B cell (primary cell): ENCODE measurements around the gene TEPSIN. TPM values are rescaled to one million over a fixed set of nuclear protein-coding genes. Genes with fewer than 3 reads are reported as not detected.

ENCODE experiments used
- ATAC-seq: fragments of 200-7000 bp; cut with Tn5 transposase; one replicate; pipeline ENCODE4 v1.10.0; 2021; ENCODE audit warnings: low read depth, mild to moderate bottlenecking, moderate number of reproducible peaks, moderate library complexity
- CTCF ChIA-PET: fragments of 350-600 bp; sonication (Branson Sonifier 250); formaldehyde crosslinking; loops from one replicate; lab custom pipeline; 2021; ENCODE audit warnings: antibody characterized with exemption, inconsistent platforms; lab: Charles Lee
- POLR2A ChIA-PET: fragments of 350-600 bp; sonication (Branson Sonifier 250); formaldehyde crosslinking; loops from one replicate; lab custom pipeline; 2021; ENCODE audit warnings: antibody characterized with exemption; lab: Charles Lee
- DNase-seq: peaks from one replicate; pipeline ENCODE4 v3.0.0; 2013
- H2AFZ ChIP-seq: 2 replicates; pipeline ENCODE4 v1.6.1; 2012; ENCODE audit warnings: mild to moderate bottlenecking, low read depth, low read length; ENCODE audit not compliant: insufficient read depth, poor library complexity, severe bottlenecking
- H3K27ac ChIP-seq, 2 donors: 1 replicate in 1 of 2; 2 replicates in 1 of 2; pipeline ENCODE4 v1.5.1; 2012 to 2013; ENCODE audit warnings: low read length in 2 of 2, mild to moderate bottlenecking in 2 of 2, moderate library complexity in 1 of 2
- H3K27me3 ChIP-seq, 4 experiments: fragments of 200-600 bp in 1 of 4; sonication (generic) in 1 of 4; replicated peaks in 1 of 4; 1 replicate in 2 of 4; 2 replicates in 2 of 4; pipeline versions ENCODE4 v1.6.1 to v1.7.0; 2013 to 2016; ENCODE audit warnings: low read length in 3 of 4, mild to moderate bottlenecking in 2 of 4, mixed read lengths in 1 of 4, moderate library complexity in 1 of 4; ENCODE audit not compliant: insufficient read depth in 4 of 4, control insufficient read depth in 3 of 4; ENCODE audit errors: control extremely low read depth in 1 of 4
- H3K36me3 ChIP-seq, 2 experiments: replicated peaks in 1 of 2; 1 replicate in 1 of 2; 2 replicates in 1 of 2; pipeline versions ENCODE4 v1.6.1 to v1.7.1; 2013; ENCODE audit warnings: low read length in 1 of 2; ENCODE audit not compliant: insufficient read depth in 2 of 2, control insufficient read depth in 1 of 2; ENCODE audit errors: control extremely low read depth in 1 of 2, extremely low read depth in 1 of 2
- H3K4me1 ChIP-seq, 2 donors: fragments of 200-600 bp in 1 of 2; sonication (generic) in 1 of 2; 1 replicate in 1 of 2; 2 replicates in 1 of 2; pipeline versions ENCODE4 v1.5.1 to v1.6.1; 2013 to 2017; ENCODE audit warnings: low read length in 2 of 2; ENCODE audit not compliant: control insufficient read depth in 2 of 2, insufficient read depth in 2 of 2
- H3K4me2 ChIP-seq: replicated peaks from 2 replicates; pipeline ENCODE3; 2012; ENCODE audit warnings: mild to moderate bottlenecking, low read depth, low read length; ENCODE audit not compliant: poor library complexity, severe bottlenecking
- H3K4me3 ChIP-seq, 5 experiments: fragments of 200-600 bp in 1 of 5; sonication (generic) in 1 of 5; 1 replicate in 3 of 5; 2 replicates in 2 of 5; pipeline versions ENCODE4 v1.5.1 to v1.7.0; 2011 to 2016; ENCODE audit warnings: low read length in 4 of 5, mild to moderate bottlenecking in 4 of 5, low read depth in 2 of 5, control low read depth in 1 of 5, moderate library complexity in 1 of 5; ENCODE audit not compliant: insufficient read depth in 1 of 5; ENCODE audit errors: control extremely low read depth in 1 of 5, extremely low read depth in 1 of 5
- H3K79me2 ChIP-seq: fragments of 200-600 bp; sonication (generic); one replicate; pipeline ENCODE4 v1.6.0; 2016; ENCODE audit warnings: low read length; ENCODE audit not compliant: control insufficient read depth, insufficient read depth
- H3K9ac ChIP-seq: fragments of 200-600 bp; sonication (generic); 2 replicates; pipeline ENCODE4 v1.6.1; 2017; ENCODE audit warnings: mild to moderate bottlenecking, low read length, moderate library complexity
- H3K9me3 ChIP-seq, 3 donors: one replicate each; pipeline versions ENCODE4 v1.6.1 to v1.7.1; 2013; ENCODE audit warnings: low read length in 2 of 3; ENCODE audit not compliant: control insufficient read depth in 2 of 3, insufficient read depth in 1 of 3; ENCODE audit errors: control extremely low read depth in 1 of 3
- H4K20me1 ChIP-seq: 2 replicates; pipeline ENCODE4 v1.6.0; 2012; ENCODE audit warnings: mild to moderate bottlenecking, low read length; ENCODE audit not compliant: insufficient read depth, control insufficient read depth, poor library complexity, severe bottlenecking
- H3K27ac Mint-ChIP-seq: one replicate; pipeline ENCODE4 v1.8.0; 2021; ENCODE audit warnings: mixed read lengths
- H3K27me3 Mint-ChIP-seq: one replicate; pipeline ENCODE4 v1.8.0; 2021; ENCODE audit warnings: mixed read lengths
- H3K4me1 Mint-ChIP-seq: one replicate; pipeline ENCODE4 v1.8.0; 2021; ENCODE audit warnings: mixed read lengths
- H3K4me3 Mint-ChIP-seq: one replicate; pipeline ENCODE4 v1.8.0; 2021; ENCODE audit warnings: mixed read lengths
- H3K9me3 Mint-ChIP-seq: one replicate; pipeline ENCODE4 v1.8.0; 2022; ENCODE audit warnings: mixed read lengths; ENCODE audit not compliant: insufficient read depth
- EZH2 ChIP-seq: IDR thresholded peaks from 2 replicates; pipeline ENCODE4 v1.6.1; 2012; ENCODE audit warnings: borderline replicate concordance, low read depth, mild to moderate bottlenecking, moderate library complexity, low read length; ENCODE audit not compliant: insufficient read depth, poor library complexity, severe bottlenecking
- WGBS: methylation state at CpG from one replicate; pipeline ENCODE4 v1.1.5; 2013; ENCODE audit warnings: missing lambda C conversion rate; ENCODE audit not compliant: insufficient coverage; 5-methylcytosine and 5-hydroxymethylcytosine counted together
- intact Hi-C: fragments of 100-400 bp; cut with micrococcal nuclease; formaldehyde crosslinking; loops from one replicate; pipeline ENCODE4 v1.10.0; 2022
- polyA plus RNA-seq: library from polyadenylated mRNA; depleted of rRNA; stranded (reverse); fragments of >200 nt; gene quantifications from 2 replicates; pipeline ENCODE4 v1.2.3, GENCODE V29; 2012
- total RNA-seq, 2 donors: library from RNA; stranded (reverse); fragments of 120-200 nt in 1 of 2; gene quantifications; 1 replicate in 1 of 2; 2 replicates in 1 of 2; pipeline versions ENCODE4 v1.2.3 to v1.2.4, GENCODE V29; 2013 to 2022
- TF ChIP-seq, protein P1 (sequence below): fragments of 200-600 bp; IDR thresholded peaks from one replicate; pipeline ENCODE4 v1.8.0; 2022; ENCODE audit warnings: antibody characterized with exemption, mild to moderate bottlenecking

TEPSIN gene
- total and polyA plus RNA-seq, 2 donors (not counting 1 experiment from before 2014, with no cell fraction given): 180 to 273 TPM

DNA sequence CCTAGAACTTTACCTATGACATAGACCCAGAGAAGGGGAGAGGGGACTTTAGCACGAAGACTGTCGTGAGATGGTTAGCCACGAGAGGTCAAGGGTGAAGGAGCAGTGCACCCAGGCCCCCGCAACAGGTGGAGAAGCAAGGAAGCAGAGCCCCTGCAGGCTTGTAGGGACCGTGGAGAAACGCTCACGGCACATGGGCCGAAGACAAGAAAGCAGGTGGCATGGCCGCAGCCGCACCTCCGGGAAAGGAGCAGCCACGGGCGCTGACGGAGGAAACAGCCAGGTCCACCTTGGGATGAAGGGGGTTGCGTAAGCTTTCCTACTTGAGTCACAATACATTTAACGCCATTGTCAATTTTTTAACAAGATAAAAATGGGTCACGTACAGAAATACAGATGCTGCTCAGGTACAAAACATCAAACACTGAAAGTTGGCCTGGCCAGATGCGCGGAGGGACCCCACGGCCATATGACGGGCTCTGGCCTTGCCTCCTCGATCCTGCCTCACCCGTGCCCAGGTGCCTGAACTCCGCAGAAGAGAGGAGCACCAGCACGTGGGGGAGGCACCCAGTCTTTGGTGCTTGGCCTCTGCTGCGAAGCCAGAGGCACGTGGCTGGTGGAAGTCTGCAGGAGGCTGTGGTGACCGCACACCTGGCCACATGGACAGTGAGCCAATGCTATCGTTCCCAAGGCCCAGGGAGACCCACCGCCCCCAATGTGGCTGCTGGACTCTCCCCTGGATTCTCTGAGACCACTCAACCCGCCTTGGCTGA lies 35.0 kb upstream of the TEPSIN start:
- WGBS: 96% methylated on average over 24 of the region's 31 CpGs
- H4K20me1 ChIP-seq: peaks cover 26% of the 10 kb centered on the region
- no peak overlapping the region for H3K4me3 ChIP-seq
- H3K4me2 ChIP-seq: no peak overlapping the region
- H2AFZ ChIP-seq: no peak overlapping the region
- intact Hi-C loops: no loop called here
- H3K27me3 Mint-ChIP-seq: no peaks in the 10 kb centered on the region
- H3K9ac ChIP-seq: no peak overlapping the region
- no peak for ATAC-seq
- CTCF ChIA-PET: no interaction called here
- POLR2A ChIA-PET: no interaction called here
- H3K4me1 Mint-ChIP-seq: no peaks in the 10 kb centered on the region
- no peaks in the 10 kb centered on the region for H3K9me3 Mint-ChIP-seq
- H3K79me2 ChIP-seq: peaks cover 35% of the 10 kb centered on the region
- no peaks in the 10 kb centered on the region for H3K27me3 ChIP-seq
- TF ChIP-seq, protein P1, sequence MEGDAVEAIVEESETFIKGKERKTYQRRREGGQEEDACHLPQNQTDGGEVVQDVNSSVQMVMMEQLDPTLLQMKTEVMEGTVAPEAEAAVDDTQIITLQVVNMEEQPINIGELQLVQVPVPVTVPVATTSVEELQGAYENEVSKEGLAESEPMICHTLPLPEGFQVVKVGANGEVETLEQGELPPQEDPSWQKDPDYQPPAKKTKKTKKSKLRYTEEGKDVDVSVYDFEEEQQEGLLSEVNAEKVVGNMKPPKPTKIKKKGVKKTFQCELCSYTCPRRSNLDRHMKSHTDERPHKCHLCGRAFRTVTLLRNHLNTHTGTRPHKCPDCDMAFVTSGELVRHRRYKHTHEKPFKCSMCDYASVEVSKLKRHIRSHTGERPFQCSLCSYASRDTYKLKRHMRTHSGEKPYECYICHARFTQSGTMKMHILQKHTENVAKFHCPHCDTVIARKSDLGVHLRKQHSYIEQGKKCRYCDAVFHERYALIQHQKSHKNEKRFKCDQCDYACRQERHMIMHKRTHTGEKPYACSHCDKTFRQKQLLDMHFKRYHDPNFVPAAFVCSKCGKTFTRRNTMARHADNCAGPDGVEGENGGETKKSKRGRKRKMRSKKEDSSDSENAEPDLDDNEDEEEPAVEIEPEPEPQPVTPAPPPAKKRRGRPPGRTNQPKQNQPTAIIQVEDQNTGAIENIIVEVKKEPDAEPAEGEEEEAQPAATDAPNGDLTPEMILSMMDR: no peak
- TF ChIP-seq EZH2: no peak
- no peaks in the 10 kb centered on the region for H3K4me1 ChIP-seq
- peaks cover 0 to 66% of the 10 kb centered on the region in 2 experiments for H3K36me3 ChIP-seq
- no peak for DNase-seq
- H3K9me3 ChIP-seq: no peaks in the 10 kb centered on the region
- no peak overlapping the region for H3K27ac ChIP-seq
- H3K4me3 Mint-ChIP-seq: no peak overlapping the region
- H3K27ac Mint-ChIP-seq: no peak overlapping the region

DNA sequence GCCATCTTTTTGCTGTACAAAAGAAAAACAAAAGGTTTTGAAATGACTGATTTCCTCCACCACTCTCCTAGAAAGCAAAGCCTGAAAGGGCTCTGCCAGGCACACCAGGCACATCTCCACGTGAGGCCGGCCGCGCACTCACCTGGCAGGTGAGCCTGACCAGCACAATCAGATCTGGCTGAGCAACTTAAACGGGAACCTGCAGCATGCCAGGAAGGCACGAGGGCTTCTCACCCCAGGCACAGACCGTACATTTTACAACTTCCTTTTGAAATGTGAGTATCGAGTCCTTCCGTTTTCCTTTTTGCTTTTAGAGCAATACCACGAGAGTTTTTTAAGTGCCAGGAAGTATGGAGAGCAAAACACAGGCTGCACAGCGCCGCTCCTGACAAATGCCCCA lies 33.8 kb upstream of the TEPSIN start:
- no peaks in the 10 kb centered on the region for H3K9me3 Mint-ChIP-seq
- H3K4me1 Mint-ChIP-seq: no peaks in the 10 kb centered on the region
- intact Hi-C loops: no loop called here
- CTCF ChIA-PET: no interaction called here
- Histone ChIP-seq H3K9ac (no peak overlapping the region), H3K4me1 (no peaks in the 10 kb centered on the region), H3K36me3 (peaks cover 0 to 60% of the 10 kb centered on the region in 2 experiments), H2AFZ (no peak overlapping the region), H3K27ac (no peak overlapping the region), H3K9me3 (no peaks in the 10 kb centered on the region), H3K79me2 (peaks cover 22% of the 10 kb centered on the region), H3K4me3 (no peak overlapping the region), H3K27me3 (no peaks in the 10 kb centered on the region), H3K4me2 (no peak overlapping the region), H4K20me1 (peaks cover 19% of the 10 kb centered on the region)
- H3K27ac Mint-ChIP-seq: peak overlapping the region; percentile 46
- 54% methylated on average over 8 of the region's 12 CpGs for WGBS
- H3K27me3 Mint-ChIP-seq: no peaks in the 10 kb centered on the region
- POLR2A ChIA-PET: no interaction called here
- no peak for TF ChIP-seq EZH2
- TF ChIP-seq, protein P1: no peak
- H3K4me3 Mint-ChIP-seq: no peak overlapping the region
- ATAC-seq (no peak), DNase-seq (no peak)
